ENCODE results near the gene GASK1A.
"Not testable (repeated sequence)": the region's sequence is repeated elsewhere in the genome, so short reads cannot be mapped to it uniquely, and the experiment has no call there.

GASK1A gene

DNA sequence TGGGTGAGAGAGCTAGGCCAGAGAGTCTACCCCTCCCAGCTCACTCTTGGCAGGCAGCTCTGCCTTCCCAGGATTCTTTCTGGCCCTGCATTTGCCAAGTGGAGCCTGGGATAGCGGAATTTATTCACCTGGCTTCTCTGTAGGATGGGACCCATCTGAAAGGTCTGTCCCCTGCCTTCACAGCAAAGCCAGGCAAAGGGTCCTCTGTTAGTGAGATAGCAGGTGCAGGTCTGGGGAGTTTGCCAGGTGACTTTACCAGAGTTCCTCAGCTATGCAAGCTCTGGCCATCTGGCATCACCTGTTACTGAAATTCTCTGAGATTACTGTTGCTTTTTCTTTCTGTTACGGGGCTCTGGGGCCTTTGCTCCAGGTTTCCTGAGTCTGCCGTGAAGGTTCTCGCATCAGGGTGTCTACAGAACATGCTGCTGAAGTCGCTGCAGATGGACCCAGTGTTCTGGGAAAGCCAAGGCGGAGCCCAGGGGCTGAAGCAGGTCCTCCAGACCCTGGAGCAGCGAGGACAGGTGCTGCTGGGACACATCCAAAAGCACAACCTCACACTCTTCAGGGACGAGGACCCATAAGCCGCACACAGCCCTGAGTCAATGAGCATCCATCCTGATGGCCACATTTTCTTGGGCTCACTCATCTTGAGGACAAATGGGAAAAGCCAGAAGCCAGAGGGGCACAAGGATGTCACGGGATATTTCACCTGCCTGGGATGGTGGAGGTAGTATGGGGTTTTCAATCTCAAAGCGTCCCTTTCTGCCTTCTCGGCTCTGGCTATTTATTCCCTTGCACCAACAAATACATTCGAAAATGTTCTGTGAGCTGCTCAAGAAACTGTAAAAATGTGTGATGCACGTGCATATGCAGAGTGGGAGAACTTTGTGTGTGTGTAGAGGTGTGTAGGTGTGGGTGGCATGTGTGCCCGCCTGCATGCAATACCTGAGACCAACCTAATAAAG lies 77.0 kb downstream of the GASK1A start:
- no peak overlapping the region for H3K4me3 ChIP-seq
- H3K36me3 ChIP-seq (replicated peaks) = no peaks in the 10 kb centered on the region
- no peaks in the 10 kb centered on the region for H3K27me3 ChIP-seq (ENCODE audit: low read depth)
- in situ Hi-C loops (cut with MboI; ENCODE audit: low sequenced_read_pairs) = no loop called here
- no peak for DNase-seq (ENCODE audit: low spot score in 2 of 2)
- no peaks in the 10 kb centered on the region for H3K4me1 ChIP-seq
- H3K9me3 ChIP-seq = no peaks in the 10 kb centered on the region

DNA sequence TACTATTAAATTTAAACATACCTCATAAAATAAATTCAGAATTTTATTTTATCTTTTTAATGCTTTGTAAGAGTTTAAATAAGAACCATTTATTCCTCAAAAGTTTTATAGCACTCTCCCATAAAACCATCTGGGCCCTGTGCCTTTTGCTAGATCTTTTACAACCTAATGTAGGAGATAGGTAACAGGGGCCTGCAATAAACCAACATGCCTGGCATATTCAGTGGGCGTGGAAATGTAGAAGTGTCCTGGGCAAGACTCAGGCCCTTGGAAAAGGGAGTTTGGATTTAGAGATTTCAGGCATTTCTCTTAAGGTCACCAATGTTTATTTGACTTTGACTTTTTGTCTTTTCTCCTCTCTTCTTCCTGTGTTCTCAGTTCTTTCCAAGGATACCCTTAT lies 80.3 kb downstream of the GASK1A start:
- no peak for DNase-seq (ENCODE audit: low spot score in 2 of 2)
- H3K4me3 ChIP-seq = no peak overlapping the region
- in situ Hi-C loops (cut with MboI; ENCODE audit: low sequenced_read_pairs) = no loop called here
- no peaks in the 10 kb centered on the region for H3K4me1 ChIP-seq
- no peaks in the 10 kb centered on the region for H3K27me3 ChIP-seq (ENCODE audit: low read depth)
- no peaks in the 10 kb centered on the region for H3K9me3 ChIP-seq
- no peaks in the 10 kb centered on the region for H3K36me3 ChIP-seq (replicated peaks)

DNA sequence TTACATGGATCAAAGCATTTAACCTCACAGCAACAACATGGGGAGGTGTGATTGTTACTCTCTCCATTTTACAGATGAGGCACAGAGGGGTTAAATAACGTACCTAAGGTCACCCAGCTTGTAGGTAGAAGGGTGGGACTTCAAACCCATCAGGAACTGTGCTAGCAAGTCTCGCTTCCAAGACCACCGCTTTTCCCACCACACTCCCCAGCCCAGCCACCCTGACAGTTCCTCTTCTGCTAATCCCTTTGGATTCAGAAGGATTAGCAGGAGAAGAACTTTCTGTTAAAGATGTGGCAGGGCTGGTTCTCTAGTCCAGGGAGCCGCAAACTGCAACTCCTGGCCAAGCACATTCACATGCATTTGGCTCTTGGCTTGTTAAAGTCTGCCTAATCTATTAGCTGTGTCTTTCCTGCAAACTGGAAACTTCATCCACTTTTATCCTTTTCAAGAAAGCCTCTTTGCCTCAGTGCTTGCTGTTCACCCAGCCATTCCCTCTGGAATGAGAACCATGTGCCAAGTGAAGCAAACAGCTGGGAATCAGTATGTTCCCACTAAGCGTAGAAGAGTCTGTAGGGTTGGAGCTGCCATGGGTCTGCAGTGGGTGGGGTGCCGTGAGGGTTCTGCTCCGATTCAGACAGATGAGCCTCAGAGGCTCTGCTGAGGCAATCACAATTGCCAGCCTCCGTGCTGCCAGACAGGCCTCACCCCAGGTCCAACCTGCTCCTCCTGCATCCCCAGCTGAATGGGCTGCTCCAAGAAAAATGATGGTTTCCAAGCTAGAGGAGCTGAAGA lies 82.2 kb downstream of the GASK1A start:
- no peaks in the 10 kb centered on the region for H3K36me3 ChIP-seq (replicated peaks)
- H3K27me3 ChIP-seq (ENCODE audit: low read depth) = no peaks in the 10 kb centered on the region
- in situ Hi-C loops (cut with MboI; ENCODE audit: low sequenced_read_pairs) = no loop called here
- H3K9me3 ChIP-seq = no peaks in the 10 kb centered on the region
- DNase-seq (ENCODE audit: low spot score in 2 of 2) = no peak
- no peaks in the 10 kb centered on the region for H3K4me1 ChIP-seq
- no peak overlapping the region for H3K4me3 ChIP-seq

DNA sequence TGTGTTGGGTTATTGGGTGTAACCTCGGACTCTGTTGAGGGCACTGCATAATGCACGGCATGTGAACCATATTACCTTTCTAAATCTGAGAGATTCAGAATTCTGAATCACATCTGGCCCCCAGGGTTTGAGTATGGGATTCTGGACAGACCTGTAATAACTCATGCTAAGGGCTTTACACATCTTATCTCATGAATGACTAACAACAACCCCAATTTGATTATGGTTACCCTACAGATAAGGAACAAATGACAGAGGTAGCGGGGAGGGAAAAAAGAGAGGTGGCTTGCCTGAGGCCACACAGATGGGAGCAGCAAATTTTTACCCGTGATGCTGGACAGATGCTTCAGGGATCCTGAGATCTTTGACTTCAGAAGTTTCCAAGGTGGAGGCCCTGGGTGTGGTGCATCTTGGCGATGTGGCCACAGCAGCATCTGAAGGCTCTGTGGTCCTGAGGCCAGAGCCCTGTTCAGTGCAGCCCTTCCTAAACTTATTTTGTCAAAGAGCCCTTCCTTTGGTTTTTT lies 83.0 kb downstream of the GASK1A start:
- no peaks in the 10 kb centered on the region for H3K36me3 ChIP-seq (replicated peaks)
- H3K4me1 ChIP-seq = no peaks in the 10 kb centered on the region
- no peak overlapping the region for H3K4me3 ChIP-seq
- H3K9me3 ChIP-seq = no peaks in the 10 kb centered on the region
- in situ Hi-C loops (cut with MboI; ENCODE audit: low sequenced_read_pairs) = no loop called here
- H3K27me3 ChIP-seq (ENCODE audit: low read depth) = no peaks in the 10 kb centered on the region
- DNase-seq (ENCODE audit: low spot score in 2 of 2) = no peak

DNA sequence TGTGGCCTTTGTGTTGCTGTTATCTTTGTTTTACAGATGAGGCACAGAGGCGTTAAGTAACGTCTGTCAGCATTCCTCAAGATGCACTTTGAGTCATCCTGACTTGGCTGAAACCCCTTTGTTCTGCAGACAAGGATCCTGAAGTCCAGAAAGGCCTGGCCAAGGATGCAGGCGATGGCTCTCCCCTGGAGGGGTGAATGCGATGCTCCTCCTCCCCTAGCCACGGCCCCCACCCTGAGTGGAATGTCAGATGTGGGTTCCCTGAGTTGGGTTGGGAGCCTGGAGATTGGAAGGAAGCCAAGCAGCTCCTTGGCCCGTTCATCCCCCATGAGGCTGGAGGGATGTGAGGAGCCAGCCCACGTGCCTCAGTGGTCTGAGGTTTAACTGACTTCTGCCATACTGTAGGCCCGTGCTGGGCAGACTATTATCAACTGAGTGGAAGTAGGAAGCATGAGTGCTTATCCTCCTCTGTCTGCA lies 83.5 kb downstream of the GASK1A start:
- Histone ChIP-seq H3K36me3 (replicated peaks) (no peaks in the 10 kb centered on the region), H3K4me3 (no peak overlapping the region), H3K4me1 (no peaks in the 10 kb centered on the region), H3K9me3 (no peaks in the 10 kb centered on the region), H3K27me3 (ENCODE audit: low read depth) (no peaks in the 10 kb centered on the region)
- DNase-seq (ENCODE audit: low spot score in 2 of 2) = no peak
- in situ Hi-C loops (cut with MboI; ENCODE audit: low sequenced_read_pairs) = no loop called here

DNA sequence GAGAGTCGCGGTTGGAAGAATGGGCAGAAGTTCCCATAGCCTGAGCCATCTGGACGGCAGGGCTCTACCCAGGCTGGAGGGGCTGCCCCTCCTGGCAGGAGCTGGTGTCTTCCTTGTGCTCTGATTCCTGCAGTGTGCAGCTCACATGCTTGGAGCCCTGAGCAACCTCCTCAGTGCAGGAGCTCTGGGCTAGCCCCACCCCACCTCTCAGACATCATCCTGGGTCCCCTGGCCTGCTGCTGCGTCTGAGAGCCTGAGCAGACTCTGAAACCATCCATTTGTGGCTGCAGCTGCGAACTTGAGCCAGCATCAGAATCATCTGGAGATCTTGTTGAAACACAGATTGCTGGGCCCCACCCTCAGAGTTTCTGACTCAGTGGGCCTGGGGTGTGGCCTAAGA lies 84.0 kb downstream of the GASK1A start:
- no peak for DNase-seq (ENCODE audit: low spot score in 2 of 2)
- in situ Hi-C loops (cut with MboI; ENCODE audit: low sequenced_read_pairs) = no loop called here
- Histone ChIP-seq H3K4me3 (no peak overlapping the region), H3K9me3 (no peaks in the 10 kb centered on the region), H3K4me1 (no peaks in the 10 kb centered on the region), H3K27me3 (ENCODE audit: low read depth) (no peaks in the 10 kb centered on the region), H3K36me3 (replicated peaks) (no peaks in the 10 kb centered on the region)

DNA sequence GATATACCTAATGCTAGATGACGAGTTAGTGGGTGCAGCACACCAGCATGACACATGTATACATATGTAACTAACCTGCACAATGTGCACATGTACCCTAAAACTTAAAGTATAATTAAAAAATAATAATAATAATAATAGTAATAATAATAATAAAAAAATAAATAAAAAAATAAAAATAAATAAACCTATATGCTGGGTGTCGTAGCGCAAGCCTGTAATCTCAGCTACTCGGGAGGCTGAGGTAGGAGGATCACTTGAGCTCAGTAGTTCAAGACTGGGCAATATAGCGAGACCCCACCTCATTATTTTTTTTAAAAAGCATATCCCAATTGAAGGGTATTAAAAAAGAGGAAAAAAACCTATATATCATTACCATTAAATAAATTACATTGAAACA lies 91.6 kb downstream of the GASK1A start:
- H3K9me3 ChIP-seq; DNase-seq (ENCODE audit: low spot score in 2 of 2); H3K4me3 ChIP-seq; H3K27me3 ChIP-seq (ENCODE audit: low read depth); H3K36me3 ChIP-seq (replicated peaks); H3K4me1 ChIP-seq; in situ Hi-C loops (cut with MboI; ENCODE audit: low sequenced_read_pairs): not testable (repeated sequence)

DNA sequence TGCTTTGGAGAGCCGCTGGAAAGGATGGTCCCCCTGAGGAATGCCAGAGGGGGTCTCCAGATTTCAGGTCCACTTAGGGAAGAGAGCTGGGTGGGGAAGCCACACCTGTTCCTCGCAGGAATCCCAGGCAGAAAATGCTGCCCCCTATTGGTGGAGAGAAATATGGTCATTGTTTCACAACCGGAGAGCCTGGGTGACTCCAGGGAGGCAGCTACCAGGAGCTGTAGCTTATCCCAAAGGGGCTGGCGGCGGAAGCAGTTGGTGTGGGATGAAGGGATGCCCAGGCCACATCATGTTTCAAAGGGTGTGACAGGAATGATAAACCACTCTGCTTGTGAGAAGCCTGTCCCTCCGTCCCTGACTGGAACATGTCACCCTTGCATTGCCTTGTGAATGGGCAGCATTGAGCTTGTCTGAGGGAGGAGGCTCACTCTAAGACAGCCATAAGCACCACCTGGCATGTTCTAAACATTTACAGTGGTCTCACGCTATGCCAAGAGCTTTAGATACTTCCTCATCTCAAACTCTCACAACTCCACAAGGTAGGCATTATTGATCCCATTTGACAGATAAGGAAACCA lies 92.3 kb downstream of the GASK1A start:
- Histone ChIP-seq H3K36me3 (replicated peaks) (no peaks in the 10 kb centered on the region), H3K4me3 (no peak overlapping the region), H3K4me1 (no peaks in the 10 kb centered on the region), H3K9me3 (no peaks in the 10 kb centered on the region), H3K27me3 (ENCODE audit: low read depth) (no peaks in the 10 kb centered on the region)
- in situ Hi-C loops (cut with MboI; ENCODE audit: low sequenced_read_pairs) = no loop called here
- peak in 1 of 2 experiments; percentile 32 for DNase-seq (ENCODE audit: low spot score in 2 of 2)

DNA sequence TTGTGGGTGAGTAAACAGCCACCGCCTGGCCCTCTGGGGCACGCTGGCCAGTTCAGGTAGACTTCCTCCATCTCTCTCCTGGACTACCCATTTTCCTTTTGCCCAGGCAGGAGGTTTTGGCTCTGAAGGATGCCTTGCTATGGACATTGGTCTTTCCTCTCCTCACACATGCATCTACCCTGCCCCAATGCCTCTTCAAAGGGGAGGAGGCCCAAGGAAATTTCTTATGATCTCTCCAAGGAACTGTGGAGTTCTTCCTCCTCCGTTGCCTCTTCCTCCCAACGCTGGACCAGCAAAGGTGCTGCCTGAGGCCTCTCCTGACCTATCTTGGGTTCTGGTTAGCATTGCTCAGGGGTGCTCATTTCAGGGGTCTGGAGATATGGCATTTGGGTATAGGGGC lies 93.2 kb downstream of the GASK1A start:
- no peaks in the 10 kb centered on the region for H3K9me3 ChIP-seq
- no peak for DNase-seq (ENCODE audit: low spot score in 2 of 2)
- in situ Hi-C loops (cut with MboI; ENCODE audit: low sequenced_read_pairs) = no loop called here
- H3K27me3 ChIP-seq (ENCODE audit: low read depth) = no peaks in the 10 kb centered on the region
- H3K36me3 ChIP-seq (replicated peaks) = no peaks in the 10 kb centered on the region
- H3K4me3 ChIP-seq = no peak overlapping the region
- no peaks in the 10 kb centered on the region for H3K4me1 ChIP-seq

DNA sequence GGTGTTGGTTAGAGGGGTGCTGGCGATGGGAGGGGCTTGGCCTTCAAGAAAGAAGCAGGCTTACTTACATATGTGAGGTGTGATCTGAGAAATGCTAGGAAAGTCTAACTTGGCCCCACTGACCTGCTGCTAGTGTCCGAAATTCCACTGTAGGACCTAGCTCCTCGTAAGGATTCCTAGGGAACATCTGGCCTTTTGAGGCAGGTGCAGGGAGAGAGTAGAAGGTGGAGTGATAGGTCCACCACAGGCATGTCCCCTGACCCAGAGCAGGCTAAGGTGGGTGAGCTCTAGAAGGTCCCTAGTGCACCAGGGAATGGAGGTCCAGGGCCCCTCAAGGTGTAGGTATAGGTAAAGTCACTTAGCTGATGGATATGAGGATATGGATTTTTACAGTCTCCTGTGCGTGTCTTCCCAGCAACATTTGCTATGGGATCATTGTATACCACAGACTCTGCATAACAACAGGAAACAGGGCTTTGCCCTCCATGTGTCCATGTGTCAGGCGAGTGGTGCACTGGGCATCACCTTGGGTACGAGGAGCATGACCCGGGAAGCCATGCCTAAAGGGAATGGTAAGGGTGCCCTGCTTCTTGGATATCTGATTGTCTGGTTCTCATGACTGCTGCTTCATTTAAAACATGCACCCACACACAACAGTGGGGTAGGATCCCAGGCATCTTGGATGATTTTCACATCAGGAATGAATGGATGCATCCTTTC lies 94.2 kb downstream of the GASK1A start:
- Histone ChIP-seq H3K9me3 (no peaks in the 10 kb centered on the region), H3K27me3 (ENCODE audit: low read depth) (no peaks in the 10 kb centered on the region), H3K4me3 (no peak overlapping the region), H3K4me1 (no peaks in the 10 kb centered on the region), H3K36me3 (replicated peaks) (no peaks in the 10 kb centered on the region)
- in situ Hi-C loops (cut with MboI; ENCODE audit: low sequenced_read_pairs) = no loop called here
- DNase-seq (ENCODE audit: low spot score in 2 of 2) = no peak

DNA sequence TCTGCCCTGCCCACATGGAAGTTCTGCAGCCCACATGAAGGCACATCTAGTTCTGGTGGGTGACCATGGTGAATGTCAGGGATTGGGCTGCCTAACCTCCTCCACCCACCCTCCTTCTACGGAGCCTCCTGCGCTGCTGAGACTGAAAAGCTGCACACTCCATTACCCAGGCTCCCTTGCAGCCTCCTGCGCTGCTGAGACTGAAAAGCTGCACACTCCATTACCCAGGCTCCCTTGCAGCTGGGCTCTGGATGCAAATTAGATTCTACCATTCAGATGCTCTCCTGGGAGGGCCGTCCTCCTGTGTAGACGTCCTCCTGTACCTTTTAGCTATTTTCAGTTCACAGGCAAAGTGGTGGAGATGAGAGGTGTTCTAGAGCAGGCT lies 94.7 kb downstream of the GASK1A start:
- in situ Hi-C loops (cut with MboI; ENCODE audit: low sequenced_read_pairs) = no loop called here
- no peak for DNase-seq (ENCODE audit: low spot score in 2 of 2)
- H3K4me1 ChIP-seq = no peaks in the 10 kb centered on the region
- H3K4me3 ChIP-seq = no peak overlapping the region
- no peaks in the 10 kb centered on the region for H3K9me3 ChIP-seq
- H3K36me3 ChIP-seq (replicated peaks) = no peaks in the 10 kb centered on the region
- no peaks in the 10 kb centered on the region for H3K27me3 ChIP-seq (ENCODE audit: low read depth)

DNA sequence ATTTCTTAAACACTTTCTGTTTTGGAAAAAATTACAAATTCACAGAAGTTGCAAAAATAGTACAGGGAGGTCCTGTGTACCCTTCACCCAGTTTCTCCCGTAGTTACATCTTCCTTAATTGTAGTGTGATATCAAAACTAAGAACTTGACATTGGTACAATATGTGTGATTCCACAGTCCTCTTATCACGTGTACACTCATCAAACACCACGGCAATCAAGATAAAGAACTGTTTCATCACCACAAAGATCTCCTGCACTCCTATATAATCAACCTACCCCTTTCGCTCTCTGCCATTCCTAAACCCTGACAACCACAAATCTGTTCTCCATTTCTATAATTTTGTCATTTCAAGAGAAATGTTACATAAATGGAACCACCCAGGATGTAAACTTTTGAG lies 95.4 kb downstream of the GASK1A start:
- in situ Hi-C loops (cut with MboI; ENCODE audit: low sequenced_read_pairs) = no loop called here
- Histone ChIP-seq H3K36me3 (replicated peaks) (no peaks in the 10 kb centered on the region), H3K9me3 (no peaks in the 10 kb centered on the region), H3K27me3 (ENCODE audit: low read depth) (no peaks in the 10 kb centered on the region), H3K4me1 (no peaks in the 10 kb centered on the region), H3K4me3 (no peak overlapping the region)
- no peak for DNase-seq (ENCODE audit: low spot score in 2 of 2)

DNA sequence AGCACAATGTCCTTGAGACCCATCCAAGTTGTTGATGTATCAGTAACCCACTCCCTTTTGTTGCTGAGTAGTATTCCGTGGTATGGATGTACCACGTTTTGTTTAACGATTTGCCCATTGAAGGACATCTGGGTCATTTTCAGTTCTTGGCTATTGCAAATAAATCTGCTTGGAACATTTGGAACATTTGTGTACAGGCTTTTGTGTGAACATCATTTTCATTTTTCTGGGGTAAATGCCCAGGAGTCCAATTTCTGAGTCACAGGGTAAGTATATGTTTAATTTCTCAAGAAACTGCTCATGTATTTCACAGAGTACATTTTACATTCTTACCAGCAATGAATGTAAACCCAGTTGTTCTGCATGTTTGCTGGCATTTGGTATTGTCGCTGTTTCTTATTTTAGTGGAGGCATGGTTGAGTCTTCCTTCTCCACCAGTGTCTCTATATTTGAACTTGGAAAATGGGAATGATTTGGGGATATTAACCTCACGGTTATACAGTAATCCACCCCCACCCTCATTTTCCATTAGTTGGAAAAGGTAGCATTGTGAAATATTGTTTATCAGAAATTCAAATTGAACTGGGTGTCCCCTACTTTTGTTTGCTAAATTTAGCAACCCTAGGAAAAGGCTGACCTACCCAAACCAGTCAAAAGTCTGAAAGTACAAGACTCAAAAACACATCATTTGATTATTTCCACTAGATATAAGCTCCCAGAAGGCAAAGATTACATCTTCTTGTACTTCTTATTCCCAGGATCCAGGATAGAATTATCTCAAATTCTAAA lies 96.0 kb downstream of the GASK1A start:
- DNase-seq (ENCODE audit: low spot score in 2 of 2) = no peak
- in situ Hi-C loops (cut with MboI; ENCODE audit: low sequenced_read_pairs) = no loop called here
- H3K27me3 ChIP-seq (ENCODE audit: low read depth) = no peaks in the 10 kb centered on the region
- H3K9me3 ChIP-seq = no peaks in the 10 kb centered on the region
- peaks cover 6% of the 10 kb centered on the region; the same call in 1 of the 2 replicates for H3K36me3 ChIP-seq (replicated peaks)
- no peak overlapping the region for H3K4me3 ChIP-seq
- H3K4me1 ChIP-seq = no peaks in the 10 kb centered on the region

Data from HAP-1 (cell line).